Brain pericyte (primary cell): ENCODE measurements around the gene TSKU.

ENCODE experiments used
- DNase-seq: peaks from one replicate; pipeline ENCODE4 v3.0.0-alpha.2; 2012; ENCODE audit warnings: low read depth, low spot score

Gene TSKU

GRCh38 chr11:76752321-76753143 lies 30.6 kb upstream of the TSKU start:
- no peak for DNase-seq

- no peak for DNase-seq
Observed at GRCh38 chr11:76753449-76753848, 29.7 kb upstream of the TSKU start.

- no peak for DNase-seq
Observed at GRCh38 chr11:76753950-76754349, 29.2 kb upstream of the TSKU start.

- no peak for DNase-seq
Observed at GRCh38 chr11:76756341-76756741, 26.8 kb upstream of the TSKU start.

GRCh38 chr11:76758311-76758710 lies 24.8 kb upstream of the TSKU start:
- DNase-seq = no peak

GRCh38 chr11:76759092-76759491 lies 24.1 kb upstream of the TSKU start:
- DNase-seq = no peak

GRCh38 chr11:76759517-76759916 lies 23.6 kb upstream of the TSKU start:
- no peak for DNase-seq

GRCh38 chr11:76760236-76760635 lies 22.9 kb upstream of the TSKU start:
- DNase-seq = no peak

GRCh38 chr11:76761718-76762355 lies 21.3 kb upstream of the TSKU start:
- DNase-seq = no peak

- DNase-seq = no peak
Observed at GRCh38 chr11:76762356-76762752, 20.8 kb upstream of the TSKU start.

GRCh38 chr11:76762867-76763572 lies 20.1 kb upstream of the TSKU start:
- no peak for DNase-seq

- no peak for DNase-seq
Observed at GRCh38 chr11:76763573-76764346, 19.4 kb upstream of the TSKU start.

- DNase-seq = no peak
Observed at GRCh38 chr11:76764941-76765665, 18.1 kb upstream of the TSKU start.

GRCh38 chr11:76765863-76766350 lies 17.2 kb upstream of the TSKU start:
- DNase-seq = no peak

GRCh38 chr11:76766521-76766920 lies 16.6 kb upstream of the TSKU start:
- DNase-seq = no peak

GRCh38 chr11:76767659-76768058 lies 15.5 kb upstream of the TSKU start:
- DNase-seq = no peak

- DNase-seq = no peak
Observed at GRCh38 chr11:76768088-76768908, 14.9 kb upstream of the TSKU start.

- DNase-seq = no peak
Observed at GRCh38 chr11:76768909-76769560, 14.1 kb upstream of the TSKU start.
